HepG2 (cell line): ENCODE results near the gene PGAP3. TPM values are rescaled to one million over a fixed set of nuclear protein-coding genes. Genes with fewer than 3 reads are reported as not detected.

Experiments
- THAP11 ChIP-seq: IDR thresholded peaks from 2 replicates; pipeline ENCODE4 v1.6.1; 2016; ENCODE audit warnings: missing biosample characterization, missing genetic modification reagents
- ZNF276 ChIP-seq: sonication (generic); formaldehyde crosslinking; IDR thresholded peaks from 2 replicates; pipeline ENCODE4 v1.4.0; 2020; ENCODE audit warnings: mild to moderate bottlenecking, low read depth, missing genetic modification reagents
- ZNF354B ChIP-seq: sonication (generic); formaldehyde crosslinking; IDR thresholded peaks from 2 replicates; pipeline ENCODE4 v1.8.0; 2022; ENCODE audit warnings: mild to moderate bottlenecking, missing genetic modification reagents
- ZNF574 ChIP-seq: sonication (generic); formaldehyde crosslinking; IDR thresholded peaks from 2 replicates; pipeline ENCODE4 v1.4.0; 2020; ENCODE audit warnings: missing genetic modification reagents
- ZNF652 ChIP-seq: IDR thresholded peaks from 2 replicates; pipeline ENCODE4 v1.6.1; 2016; ENCODE audit warnings: low read depth, borderline replicate concordance
- ZNF704 ChIP-seq: sonication (generic); formaldehyde crosslinking; IDR thresholded peaks from 2 replicates; pipeline ENCODE4 v1.8.1; 2023; ENCODE audit warnings: mild to moderate bottlenecking, inconsistent platforms, moderate library complexity, missing genetic modification reagents, borderline replicate concordance
- polyA plus RNA-seq, 8 experiments: library from polyadenylated mRNA; depleted of rRNA in 3 of 8; stranded (reverse) in 7 of 8; unstranded in 1 of 8; fragments of >200 nt; fragmentation: Illumina TruSeq in 4 of 8; extraction: Trizol in 4 of 8; gene quantifications; 2 replicates each; pipeline versions ENCODE4 v1.2.1 to v1.2.3, GENCODE V29; 2011 to 2016; ENCODE audit warnings: low read depth in 4 of 8, missing spikeins in 1 of 8, mixed read lengths in 1 of 8; ENCODE audit not compliant: insufficient read depth in 1 of 8
- total RNA-seq, 5 experiments: library from RNA; depleted of rRNA; stranded (reverse); fragments of >200 nt; fragmentation: Illumina TruSeq; extraction: Trizol; gene quantifications; 2 replicates each; pipeline ENCODE4 v1.2.3, GENCODE V29; 2016; ENCODE audit warnings: low read depth in 1 of 5
- TF ChIP-seq, protein P1 (sequence below): sonication (generic); formaldehyde crosslinking; conservative IDR thresholded peaks from 2 replicates; pipeline ENCODE4 v1.4.0; 2020; ENCODE audit warnings: missing genetic modification reagents
- TF ChIP-seq, protein P2 (sequence below): IDR thresholded peaks from 2 replicates; pipeline ENCODE4 v1.4.0; 2020; ENCODE audit warnings: mild to moderate bottlenecking, missing genetic modification reagents
- TF ChIP-seq, protein P3 (sequence below): sonication (generic); formaldehyde crosslinking; IDR thresholded peaks from 2 replicates; pipeline ENCODE4 v1.8.1; 2022; ENCODE audit warnings: low read depth, mild to moderate bottlenecking, missing genetic modification reagents

PGAP3 gene
- total and polyA plus RNA-seq, 2 of the 13 experiments (the other 11 are each of a cell fraction or from before 2014, with no cell fraction given) = 11.9 to 14.6 TPM

DNA sequence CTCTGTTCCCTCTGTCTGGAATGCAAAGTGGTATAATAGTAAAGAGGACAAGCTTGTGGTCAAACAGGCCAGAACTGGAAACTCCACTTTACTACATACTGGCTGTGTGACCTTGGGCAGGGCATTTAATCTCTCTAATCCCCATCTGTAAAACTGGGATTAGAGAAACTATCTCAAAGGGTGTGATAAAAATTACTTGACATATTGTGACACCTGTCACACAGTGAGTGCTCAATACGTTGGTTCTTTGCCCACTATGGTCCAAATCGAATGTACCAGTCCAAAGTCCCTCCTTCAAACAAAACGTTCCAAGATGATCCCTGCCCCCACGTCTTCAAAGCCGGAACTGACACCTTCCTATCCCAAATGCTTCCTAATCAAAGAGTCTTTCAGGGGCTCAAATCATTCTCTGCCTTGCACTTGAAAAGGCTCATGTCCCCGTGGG lies 734 bp downstream of the PGAP3 start (continued):
- TF ChIP-seq, protein P1, sequence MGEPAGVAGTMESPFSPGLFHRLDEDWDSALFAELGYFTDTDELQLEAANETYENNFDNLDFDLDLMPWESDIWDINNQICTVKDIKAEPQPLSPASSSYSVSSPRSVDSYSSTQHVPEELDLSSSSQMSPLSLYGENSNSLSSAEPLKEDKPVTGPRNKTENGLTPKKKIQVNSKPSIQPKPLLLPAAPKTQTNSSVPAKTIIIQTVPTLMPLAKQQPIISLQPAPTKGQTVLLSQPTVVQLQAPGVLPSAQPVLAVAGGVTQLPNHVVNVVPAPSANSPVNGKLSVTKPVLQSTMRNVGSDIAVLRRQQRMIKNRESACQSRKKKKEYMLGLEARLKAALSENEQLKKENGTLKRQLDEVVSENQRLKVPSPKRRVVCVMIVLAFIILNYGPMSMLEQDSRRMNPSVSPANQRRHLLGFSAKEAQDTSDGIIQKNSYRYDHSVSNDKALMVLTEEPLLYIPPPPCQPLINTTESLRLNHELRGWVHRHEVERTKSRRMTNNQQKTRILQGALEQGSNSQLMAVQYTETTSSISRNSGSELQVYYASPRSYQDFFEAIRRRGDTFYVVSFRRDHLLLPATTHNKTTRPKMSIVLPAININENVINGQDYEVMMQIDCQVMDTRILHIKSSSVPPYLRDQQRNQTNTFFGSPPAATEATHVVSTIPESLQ = no peak
- TF ChIP-seq ZNF276 (CRISPR knock-in tag) (no peak), ZNF704 (no peak), ZNF574 (CRISPR knock-in tag) (no peak), ZNF652 (CRISPR knock-in tag) (no peak), THAP11 (no peak), ZNF354B (CRISPR knock-in tag) (no peak)
- TF ChIP-seq, protein P2, sequence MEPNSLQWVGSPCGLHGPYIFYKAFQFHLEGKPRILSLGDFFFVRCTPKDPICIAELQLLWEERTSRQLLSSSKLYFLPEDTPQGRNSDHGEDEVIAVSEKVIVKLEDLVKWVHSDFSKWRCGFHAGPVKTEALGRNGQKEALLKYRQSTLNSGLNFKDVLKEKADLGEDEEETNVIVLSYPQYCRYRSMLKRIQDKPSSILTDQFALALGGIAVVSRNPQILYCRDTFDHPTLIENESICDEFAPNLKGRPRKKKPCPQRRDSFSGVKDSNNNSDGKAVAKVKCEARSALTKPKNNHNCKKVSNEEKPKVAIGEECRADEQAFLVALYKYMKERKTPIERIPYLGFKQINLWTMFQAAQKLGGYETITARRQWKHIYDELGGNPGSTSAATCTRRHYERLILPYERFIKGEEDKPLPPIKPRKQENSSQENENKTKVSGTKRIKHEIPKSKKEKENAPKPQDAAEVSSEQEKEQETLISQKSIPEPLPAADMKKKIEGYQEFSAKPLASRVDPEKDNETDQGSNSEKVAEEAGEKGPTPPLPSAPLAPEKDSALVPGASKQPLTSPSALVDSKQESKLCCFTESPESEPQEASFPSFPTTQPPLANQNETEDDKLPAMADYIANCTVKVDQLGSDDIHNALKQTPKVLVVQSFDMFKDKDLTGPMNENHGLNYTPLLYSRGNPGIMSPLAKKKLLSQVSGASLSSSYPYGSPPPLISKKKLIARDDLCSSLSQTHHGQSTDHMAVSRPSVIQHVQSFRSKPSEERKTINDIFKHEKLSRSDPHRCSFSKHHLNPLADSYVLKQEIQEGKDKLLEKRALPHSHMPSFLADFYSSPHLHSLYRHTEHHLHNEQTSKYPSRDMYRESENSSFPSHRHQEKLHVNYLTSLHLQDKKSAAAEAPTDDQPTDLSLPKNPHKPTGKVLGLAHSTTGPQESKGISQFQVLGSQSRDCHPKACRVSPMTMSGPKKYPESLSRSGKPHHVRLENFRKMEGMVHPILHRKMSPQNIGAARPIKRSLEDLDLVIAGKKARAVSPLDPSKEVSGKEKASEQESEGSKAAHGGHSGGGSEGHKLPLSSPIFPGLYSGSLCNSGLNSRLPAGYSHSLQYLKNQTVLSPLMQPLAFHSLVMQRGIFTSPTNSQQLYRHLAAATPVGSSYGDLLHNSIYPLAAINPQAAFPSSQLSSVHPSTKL (CRISPR knock-in tag) = peak; percentile 75
- TF ChIP-seq, protein P3, sequence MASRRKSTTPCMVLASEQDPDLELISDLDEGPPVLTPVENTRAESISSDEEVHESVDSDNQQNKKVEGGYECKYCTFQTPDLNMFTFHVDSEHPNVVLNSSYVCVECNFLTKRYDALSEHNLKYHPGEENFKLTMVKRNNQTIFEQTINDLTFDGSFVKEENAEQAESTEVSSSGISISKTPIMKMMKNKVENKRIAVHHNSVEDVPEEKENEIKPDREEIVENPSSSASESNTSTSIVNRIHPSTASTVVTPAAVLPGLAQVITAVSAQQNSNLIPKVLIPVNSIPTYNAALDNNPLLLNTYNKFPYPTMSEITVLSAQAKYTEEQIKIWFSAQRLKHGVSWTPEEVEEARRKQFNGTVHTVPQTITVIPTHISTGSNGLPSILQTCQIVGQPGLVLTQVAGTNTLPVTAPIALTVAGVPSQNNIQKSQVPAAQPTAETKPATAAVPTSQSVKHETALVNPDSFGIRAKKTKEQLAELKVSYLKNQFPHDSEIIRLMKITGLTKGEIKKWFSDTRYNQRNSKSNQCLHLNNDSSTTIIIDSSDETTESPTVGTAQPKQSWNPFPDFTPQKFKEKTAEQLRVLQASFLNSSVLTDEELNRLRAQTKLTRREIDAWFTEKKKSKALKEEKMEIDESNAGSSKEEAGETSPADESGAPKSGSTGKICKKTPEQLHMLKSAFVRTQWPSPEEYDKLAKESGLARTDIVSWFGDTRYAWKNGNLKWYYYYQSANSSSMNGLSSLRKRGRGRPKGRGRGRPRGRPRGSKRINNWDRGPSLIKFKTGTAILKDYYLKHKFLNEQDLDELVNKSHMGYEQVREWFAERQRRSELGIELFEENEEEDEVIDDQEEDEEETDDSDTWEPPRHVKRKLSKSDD = 0 out of 2 replicates have a peak, but pooled peaks have one; percentile 8
